HG02678 (cell line): ENCODE measurements around the gene FMC1.
A peak's percentile ranks its signal among the peaks of the same experiment; 100 is the strongest.
"Not testable (repeated sequence)": the region's sequence is repeated elsewhere in the genome, so short reads cannot be mapped to it uniquely, and the experiment has no call there.

Source experiments
- ATAC-seq: cut with Tn5 transposase; IDR thresholded peaks from one replicate; pipeline ENCODE4 v1.9.1; 2021; ENCODE audit warnings: mild to moderate bottlenecking, moderate library complexity; ENCODE audit not compliant: unreplicated experiment

The FMC1 gene

DNA sequence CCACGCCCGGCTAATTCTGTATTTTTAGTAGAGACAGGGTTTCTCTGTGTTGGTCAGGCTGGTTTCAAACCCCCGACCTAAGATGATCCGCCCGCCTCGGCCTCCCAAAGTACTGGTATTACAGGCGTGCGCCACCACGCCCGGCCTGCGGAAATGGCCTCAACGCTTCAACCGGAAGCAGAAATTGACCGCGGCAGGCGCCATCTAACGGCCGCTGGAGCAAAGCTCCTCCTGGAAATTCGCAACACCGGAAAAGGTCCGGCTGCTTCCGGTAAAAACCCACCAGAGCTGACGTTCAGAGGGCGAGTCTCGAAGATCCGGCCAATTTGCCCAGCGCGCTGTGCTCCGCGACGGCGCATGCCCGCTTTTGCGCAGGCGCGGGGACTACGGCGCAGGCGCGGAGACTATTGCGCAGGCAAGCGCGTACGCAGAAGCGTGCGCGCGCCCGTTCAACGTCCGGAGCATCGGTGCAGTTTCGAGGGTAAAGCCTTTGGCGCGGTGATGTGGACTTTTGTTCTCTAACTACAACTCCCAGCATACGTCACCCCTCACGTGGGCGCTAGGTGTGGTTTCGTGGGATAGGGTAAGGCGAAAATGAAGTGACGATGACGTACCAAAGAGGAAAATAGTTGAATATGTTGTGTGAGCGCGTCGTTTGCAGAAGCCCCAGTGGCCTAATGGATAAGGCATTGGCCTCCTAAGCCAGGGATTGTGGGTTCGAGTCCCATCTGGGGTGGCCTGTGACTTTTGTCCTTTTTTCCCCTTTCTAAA is 915 bp upstream of the FMC1 start:
- ATAC-seq = peak; percentile 80

DNA sequence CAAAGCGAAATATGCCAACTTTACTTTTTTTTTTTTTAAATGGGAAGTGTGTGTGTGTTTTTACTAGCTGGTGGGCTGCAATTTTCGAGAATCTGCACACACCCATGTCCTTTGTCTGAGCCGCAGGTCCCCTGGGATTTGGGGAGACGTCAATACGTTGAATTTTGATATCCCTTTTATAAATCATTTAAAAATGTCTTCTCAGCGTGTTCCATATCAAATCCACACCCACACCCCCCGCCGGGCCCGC is 404 bp upstream of the FMC1 start:
- no peak for ATAC-seq

DNA sequence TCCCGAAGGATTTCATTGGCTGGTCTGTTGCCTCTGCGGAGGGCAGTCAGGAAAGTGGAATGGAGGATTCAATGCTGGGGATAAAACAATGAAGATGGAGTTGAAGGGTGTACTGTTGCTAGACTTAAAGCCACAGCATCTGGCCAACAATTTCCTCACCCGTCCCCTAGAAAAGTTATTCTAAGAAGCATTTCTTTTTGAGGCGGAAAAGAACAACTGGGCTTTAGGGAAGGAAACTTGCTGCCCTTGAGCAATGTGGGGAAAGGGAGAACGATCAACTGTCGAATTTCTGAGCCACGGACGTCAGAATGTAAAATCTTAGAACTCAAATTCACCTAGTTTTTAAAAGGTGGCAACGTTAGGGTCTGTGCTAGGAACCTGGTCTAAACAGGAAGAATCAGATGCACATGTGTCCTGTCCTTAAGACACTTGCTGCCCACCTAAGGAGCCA is 664 bp downstream of the FMC1 start:
- ATAC-seq = no peak

DNA sequence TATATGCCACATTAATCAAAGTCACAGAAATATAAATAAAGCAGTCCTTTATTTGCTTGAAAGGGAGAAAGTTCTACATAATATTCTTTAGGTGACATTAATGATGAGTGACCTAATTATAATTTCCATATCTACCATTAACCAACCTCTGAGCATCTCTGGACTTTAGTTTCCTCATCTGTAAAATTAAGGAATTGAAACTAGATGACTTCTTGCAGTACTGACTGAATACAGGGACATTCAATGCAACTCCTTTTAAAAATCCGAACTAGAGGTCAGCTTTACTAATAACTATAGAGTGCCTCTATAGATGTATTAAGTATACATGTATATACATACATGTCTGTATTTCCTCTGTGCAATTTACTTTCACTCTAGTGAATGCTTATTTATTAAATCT is 3.9 kb downstream of the FMC1 start:
- no peak for ATAC-seq

DNA sequence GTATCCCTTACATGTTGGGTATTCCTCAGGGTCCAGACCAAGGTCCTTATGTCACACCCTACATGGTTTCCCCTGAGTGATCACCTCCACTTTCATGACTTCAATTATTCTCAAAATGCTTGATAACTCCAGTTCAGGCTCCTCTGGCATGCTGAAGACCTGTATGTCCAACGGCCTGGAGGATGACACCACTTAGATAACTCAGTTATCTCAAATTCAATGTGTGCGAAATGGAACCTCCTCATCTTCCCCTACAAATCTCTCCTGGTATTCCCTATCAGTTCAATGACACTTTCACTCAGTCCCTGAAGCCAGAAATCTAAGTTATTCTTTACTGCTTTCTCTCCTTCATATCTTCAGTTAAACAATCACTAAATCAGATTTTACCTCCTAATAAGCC is 9.9 kb downstream of the FMC1 start:
- ATAC-seq = no peak

DNA sequence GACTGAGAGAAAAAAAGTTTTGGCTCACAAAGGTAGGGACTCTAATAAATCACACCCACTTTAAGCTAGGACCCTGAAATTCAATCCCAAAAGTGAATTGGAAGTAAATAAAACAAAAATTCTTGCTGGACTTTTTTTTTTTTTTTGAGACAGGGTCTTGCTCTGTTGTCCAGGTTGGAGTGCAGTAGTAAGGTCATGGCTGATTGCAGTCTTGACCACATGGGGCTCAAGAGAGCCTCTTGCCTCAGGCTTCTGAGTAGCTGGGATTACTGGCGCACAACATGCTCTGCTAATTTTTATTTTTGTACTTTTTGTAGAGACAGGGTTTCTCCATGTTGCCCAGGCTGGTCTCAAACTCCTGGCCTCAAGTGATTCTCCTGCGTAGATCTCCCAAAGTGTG is 13.6 kb downstream of the FMC1 start:
- no peak for ATAC-seq

DNA sequence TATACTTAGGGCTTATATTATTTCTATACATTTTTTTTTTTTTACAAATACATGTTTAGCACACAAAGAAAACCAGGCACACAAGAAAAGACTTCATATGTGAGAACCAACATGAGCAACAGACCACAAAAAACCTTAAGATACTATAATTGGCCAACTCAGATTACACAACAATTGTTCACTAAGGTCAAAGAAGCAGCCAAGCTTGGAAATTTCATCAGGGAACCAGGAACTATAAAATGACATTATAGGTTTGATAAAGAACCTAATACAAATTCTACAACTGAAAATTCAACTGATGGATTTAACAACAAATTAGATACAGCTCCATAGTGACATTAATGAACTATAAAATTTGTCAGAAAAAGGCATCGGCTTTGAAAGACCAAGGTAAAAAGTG is 14.2 kb downstream of the FMC1 start:
- no peak for ATAC-seq

DNA sequence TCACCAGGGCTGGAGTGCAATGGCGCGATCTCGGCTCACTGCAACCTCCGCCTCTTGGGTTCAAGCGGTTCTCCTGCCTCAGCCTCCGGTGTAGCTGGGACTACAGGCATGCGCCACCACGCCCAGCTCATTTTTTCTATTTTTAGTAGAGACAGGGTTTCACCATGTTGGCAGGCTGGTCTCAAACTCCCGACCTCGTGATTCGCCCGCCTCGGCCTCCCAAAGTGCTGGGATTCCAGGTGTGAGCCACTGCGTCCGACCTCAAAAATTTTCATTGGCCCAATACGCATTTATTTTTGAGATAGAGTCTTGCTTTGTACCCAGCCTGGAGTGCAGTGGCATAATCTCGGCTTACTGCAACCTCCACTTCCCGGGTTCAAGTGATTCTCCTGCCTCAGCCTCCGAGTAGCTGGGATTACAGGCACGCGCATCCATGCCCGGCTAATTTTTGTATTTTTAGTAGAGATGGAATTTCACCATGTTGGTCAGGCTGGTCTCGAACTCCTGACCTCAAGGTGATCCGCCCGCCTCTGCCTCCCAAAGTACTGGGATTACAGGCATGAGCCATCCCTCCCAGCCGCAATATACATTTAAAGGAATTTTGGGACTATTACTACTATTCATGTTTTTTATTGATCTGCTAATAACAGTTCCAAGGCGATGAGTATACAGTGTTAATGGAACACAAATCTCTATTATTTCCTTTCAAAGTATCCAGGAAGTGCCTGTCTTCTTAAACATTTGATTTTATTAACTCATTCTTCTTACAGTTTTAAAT is 16.8 kb downstream of the FMC1 start:
- not testable (repeated sequence) for ATAC-seq

DNA sequence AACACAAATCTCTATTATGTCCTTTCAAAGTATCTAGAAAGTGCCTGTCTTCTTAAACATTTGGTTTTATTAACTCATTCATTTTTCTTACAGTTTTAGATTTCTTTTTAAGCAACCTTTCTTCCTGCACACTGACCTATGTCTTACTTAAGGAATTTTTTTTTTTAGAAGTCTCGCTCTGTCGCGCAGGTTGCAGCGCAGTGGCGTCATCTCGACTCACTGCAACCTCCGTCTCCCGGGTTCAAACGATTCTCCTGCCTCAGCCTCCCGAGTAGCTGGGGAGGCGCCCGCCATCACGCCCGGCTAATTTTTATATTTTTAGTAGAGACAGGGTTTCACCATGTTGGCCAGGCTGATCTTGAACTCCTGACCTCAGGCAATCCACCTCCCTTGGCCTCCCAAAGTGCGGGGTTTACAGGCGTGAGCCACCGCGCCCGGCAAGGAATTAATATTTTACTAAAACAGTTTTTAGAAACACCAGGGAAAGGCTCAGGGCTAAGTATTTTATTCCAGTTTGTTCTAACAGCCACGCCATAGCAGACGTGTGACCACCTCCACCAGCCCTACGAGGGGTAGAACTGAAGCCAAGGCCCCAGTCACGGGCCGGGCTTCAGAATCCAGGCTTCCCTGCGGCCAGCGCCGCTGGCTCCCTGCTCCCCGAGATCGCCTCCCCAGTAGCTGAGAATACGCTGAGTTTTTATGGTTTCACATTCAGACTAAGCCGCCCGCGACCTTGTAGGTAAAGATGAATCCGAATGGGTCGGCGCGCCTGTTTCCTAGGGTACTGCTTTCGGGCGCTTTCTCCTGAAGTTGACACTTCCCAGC is 17.6 kb downstream of the FMC1 start:
- peak; percentile 14 for ATAC-seq

DNA sequence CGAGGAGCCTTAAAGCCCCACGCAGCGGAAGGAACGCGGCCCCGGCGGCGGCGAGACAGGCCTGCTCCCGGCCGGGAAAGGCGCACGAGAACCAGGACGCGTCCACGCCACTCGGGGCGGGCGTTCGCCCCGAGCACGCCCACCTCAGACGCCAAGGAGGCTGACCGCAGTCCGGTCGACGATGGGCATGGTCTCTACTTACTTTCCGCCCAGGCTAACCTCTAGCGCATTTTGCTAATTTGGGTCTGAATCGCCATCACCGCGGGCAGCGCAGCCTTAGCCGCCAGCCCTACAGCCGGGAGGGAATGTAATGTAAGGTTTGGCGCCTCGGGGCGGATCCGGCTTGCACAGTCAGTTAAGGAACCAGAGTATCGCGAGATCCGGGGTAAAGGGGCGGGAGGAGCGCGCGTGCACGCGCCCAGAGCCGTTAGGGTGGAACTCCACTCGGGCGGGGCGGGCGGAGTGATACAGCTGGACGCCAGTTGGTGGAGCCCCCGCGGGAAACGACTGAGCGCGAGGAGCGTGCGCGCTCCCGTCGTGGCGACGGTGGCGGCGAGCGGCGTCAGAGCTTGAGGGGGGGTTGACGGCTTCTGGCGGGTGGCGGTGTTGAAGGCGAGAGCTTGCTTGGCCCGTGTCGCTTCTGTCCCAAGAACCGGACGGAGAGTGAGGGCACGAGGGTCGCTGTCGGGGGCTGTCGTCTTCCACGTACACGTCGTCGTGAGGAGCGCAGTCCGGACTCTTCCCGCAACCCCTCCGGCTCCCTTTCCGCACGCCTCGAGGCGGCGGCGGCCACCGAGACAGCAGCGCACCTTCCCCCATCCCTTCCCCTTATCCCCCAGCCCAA is 18.5 kb downstream of the FMC1 start, which contains the start of gene LUC7L2:
Gene LUC7L2 (plus strand): TSS at position 529 of the 844 bp plus-strand sequence. CDS start 368 bp downstream, outside the sequence.
- ATAC-seq = peak; percentile 76

DNA sequence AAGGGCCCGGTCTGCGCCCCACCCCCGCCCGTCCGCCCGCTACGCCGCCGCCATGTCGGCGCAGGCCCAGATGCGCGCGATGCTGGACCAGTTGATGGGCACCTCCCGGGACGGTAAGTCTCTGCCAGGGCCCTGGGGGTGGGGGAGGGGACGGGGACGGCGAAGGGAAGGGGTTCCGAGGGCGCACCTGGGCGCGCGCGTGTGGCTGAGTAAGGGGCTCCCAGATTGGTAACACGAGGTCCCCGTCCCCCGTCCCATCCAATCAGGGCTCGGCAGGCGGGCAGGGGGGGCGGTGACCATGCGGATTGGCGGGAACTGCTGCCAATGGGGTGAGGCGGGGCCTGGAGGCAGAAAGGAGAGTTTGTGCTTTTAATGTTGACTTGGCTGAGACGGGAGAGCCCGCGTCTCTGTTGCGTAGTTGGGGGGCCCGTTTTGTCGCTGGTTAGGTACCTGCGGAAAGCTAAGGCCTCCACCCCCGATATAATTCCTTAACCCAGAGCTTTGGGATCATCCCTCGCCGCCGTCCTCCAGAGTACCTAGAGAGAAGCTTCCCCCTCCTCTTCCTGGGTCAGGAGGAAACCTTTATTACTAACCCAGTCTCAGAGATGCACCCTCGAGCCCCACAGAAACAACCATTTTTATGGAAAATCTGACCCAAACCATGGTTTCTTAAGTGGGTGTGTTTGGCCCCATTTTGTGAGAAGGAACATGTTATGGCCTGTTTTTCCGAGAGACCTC is 19.2 kb downstream of the FMC1 start:
- peak; percentile 71 for ATAC-seq

DNA sequence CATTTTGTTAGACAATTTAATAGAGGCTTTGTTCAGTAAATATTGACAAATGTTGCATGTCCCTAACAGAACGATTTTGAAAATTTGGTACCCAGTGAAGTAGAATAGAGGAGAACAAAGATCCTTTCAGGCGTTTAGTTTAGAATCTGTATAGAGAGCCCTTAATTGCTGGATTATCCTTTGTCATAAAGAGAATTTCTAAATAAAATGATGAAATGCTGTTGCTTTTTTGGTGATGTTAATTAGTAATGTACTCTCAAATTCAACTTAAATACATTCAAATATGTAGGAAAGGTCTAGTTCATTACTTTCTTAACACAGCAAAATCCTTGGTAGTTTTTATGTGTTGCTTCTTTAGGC is 19.8 kb downstream of the FMC1 start:
- ATAC-seq = no peak

DNA sequence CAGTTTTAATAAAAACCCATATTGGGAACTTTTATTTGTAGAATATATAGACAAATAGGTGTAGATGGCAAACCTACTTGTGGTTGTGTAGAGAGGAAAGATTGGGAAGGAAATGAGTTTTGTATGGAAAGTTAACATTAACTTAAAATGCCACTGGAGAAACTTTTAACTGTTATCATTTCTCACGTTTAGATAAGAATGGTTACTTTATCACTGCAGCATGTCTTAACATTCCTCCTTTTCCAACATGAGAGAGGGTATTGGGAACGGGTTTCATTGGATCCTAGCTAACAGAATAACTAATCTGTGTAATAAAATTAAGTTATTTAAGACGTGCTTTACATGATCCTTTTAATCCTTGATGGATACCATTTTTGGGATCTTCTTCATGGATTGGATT is 20.4 kb downstream of the FMC1 start:
- ATAC-seq = no peak

DNA sequence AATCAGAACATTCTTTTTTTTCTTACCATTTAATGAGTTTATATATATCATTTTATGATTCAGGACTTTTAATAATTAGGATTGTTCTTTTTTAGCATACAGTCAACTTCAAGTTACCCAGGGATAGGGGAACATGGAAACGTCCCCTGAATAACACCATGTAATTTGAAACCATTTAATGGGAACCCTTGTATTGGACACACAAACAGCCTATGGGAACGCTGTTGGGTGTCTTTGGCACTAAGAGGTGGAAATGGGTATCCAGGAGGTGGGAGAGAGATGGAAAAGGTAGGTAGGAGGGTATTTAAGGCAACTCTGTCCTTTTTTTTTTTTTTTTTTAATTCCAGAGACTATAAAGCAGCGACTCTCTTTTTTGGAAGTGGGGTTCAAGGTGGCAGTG is 21.2 kb downstream of the FMC1 start:
- no peak for ATAC-seq

DNA sequence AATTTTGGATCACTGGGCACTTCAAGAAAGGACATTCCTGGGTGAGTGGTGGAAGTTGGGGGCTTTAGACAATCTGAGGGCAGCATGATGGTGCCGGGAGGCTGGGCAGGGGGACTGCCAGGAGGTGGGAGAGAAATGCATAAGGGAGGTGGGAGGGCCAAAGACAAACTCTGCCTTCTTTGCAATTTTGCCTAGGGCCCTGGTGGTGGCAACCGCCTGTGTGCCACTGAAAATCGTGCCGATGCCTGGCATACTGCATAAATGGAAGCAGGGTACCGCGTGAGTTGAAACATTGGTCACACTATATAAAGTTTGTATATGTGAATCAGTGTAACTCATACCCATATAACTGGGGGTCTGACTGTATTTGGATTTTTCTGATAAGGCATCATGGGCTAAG is 21.8 kb downstream of the FMC1 start:
- ATAC-seq = no peak

DNA sequence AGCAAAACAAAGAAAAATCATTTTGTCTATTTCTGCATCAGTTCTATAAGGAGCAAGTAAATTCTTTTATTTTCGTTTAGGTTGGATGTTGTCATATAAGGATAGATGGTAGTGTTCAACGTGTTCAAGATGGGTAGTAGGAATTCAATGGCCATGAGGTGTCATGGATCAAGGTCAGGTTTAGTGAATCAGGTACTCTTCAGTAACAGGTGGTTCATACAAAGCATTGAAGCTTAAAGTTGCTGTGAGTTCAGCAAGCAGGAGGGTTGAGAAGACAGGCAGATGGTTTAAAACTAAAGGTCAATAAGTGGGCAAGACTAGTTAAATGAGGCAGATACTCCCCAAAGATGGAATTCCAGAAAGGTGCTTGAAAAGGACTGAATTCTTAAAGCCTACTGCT is 24.2 kb downstream of the FMC1 start:
- no peak for ATAC-seq

DNA sequence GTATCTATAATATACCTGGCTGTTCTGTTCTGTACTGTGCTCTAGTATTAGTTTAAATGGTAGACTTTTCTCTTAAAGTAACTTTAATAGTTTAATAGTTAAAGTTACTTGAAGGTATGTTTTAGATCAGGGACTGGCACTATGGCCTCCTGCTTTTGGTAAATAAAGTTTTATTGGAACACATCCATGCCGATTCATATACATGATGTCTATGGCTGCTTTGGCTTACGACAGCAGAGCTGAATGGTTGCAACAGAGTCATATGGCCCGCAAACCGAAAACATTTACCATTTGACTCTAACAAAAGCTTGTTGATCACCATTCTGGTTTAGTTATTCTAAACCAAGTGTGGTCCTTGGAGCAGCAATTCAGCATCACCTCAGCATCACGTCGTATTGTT is 25.3 kb downstream of the FMC1 start:
- no peak for ATAC-seq

DNA sequence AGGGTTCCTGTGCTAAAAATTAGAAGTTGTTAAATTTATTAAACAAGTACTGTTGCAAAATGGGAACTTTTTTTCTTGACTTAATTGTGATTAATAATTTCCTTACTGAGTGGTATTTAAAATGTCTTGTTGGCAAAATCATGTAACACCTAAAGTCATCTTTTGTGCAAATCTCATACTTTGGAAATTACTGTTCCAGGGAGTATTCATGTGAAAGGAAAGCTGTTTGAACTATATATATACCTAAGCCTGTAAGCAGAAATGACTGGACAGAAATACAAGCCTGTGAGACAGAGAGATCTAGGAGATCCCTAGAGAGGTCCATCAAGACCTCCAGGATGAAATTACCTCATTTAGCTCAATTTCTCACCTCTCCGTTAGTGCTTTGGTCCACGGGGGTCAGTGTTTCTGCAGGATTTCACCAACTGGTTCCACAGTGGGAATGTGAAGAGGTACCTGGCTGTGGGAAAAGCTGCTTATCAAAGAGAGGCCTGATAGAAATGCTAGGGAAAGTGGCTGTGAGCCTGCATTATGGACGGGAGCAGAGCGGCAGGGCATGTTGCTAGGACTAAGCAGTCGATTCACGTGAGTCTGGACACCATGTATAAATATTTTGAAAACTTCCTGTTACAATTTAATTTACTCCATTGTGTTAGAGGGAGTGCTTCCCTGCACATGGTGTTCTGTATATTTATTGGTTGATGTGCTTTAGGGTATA is 26.5 kb downstream of the FMC1 start:
- ATAC-seq = no peak

DNA sequence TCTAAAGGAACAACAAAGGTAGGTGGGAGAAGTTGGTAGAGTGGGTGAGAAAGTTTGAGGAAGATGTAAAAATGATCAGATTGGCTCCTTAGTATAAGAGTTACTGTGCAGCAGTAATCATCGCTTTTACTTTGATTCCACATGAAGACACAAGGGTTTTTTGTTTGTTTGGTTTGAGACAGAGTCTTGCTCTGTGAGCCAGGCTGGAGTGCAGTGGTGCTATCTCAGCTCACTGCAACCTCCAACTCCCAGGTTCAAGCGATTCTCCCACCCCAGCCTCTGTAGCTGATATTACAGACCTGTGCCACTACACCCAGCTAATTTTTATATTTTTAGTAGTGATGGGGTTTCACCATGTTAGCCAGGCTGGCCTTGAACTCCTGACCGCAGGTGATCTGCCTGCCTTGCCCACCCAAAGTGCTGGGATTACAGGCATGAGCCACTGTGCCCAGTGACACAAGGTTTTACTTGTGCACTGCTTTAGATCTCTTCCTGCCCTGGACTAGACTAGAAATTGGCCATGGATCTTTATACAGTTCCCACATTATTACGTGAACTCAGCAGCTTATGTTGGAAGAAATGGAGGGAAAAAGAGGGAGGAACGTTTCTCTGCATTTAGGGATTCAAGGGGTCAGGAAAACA is 29.3 kb downstream of the FMC1 start:
- ATAC-seq = no peak
